Hepatocyte (in vitro differentiated cells): Measurements from ENCODE around the gene ST3GAL4.

ENCODE experiments used
- CTCF ChIP-seq: fragments of 200-600 bp; sonication (generic); IDR thresholded peaks from 2 replicates; pipeline ENCODE4 v1.5.1; 2016; ENCODE audit warnings: antibody characterized with exemption, mild to moderate bottlenecking; ENCODE audit not compliant: poor library complexity
- EZH2 ChIP-seq: fragments of 200-600 bp; sonication (generic); IDR thresholded peaks from 2 replicates; pipeline ENCODE4 v1.6.1; 2016; ENCODE audit warnings: antibody characterized with exemption, mild to moderate bottlenecking, borderline replicate concordance
- EZH2phosphoT487 ChIP-seq: fragments of 200-600 bp; sonication (generic); IDR thresholded peaks from one replicate; pipeline ENCODE4 v1.6.1; 2018; ENCODE audit warnings: antibody characterized with exemption, mild to moderate bottlenecking, low read depth, moderate library complexity; ENCODE audit not compliant: unreplicated experiment, severe bottlenecking

DNA sequence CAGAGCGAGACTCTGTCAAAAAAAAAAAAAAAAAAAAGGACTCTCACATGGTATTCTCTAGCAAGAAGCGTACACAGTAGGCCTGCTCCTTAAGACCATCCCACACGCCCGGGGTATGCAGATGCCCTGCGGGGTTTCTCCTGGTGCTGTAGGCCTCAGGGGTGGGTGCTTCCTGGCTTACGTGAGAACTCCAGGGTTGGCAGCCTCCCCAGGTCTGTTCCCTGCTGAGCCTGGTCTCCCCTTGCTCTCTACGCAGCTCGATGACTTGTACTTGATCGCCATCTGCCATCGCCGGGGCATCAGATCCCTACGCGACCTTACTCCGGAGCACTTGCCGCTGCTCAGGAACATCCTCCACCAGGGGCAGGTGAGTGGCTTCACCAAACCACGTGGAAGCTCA, 12.4 kb upstream of the ST3GAL4 start:
- no peak for TF ChIP-seq CTCF
- no peak for TF ChIP-seq EZH2
- TF ChIP-seq EZH2phosphoT487: no peak
